ENCODE results near the gene MBD3L5. TPM values are rescaled to one million over a fixed set of nuclear protein-coding genes. Genes with fewer than 3 reads are reported as not detected.

MBD3L5 gene
- total and polyA plus RNA-seq, 9 of the 15 experiments (the other 6 are each of a cell fraction or from before 2014, with no cell fraction given), result not detected

GRCh38 chr19:7010722-7011593 lies 19.4 kb upstream of the MBD3L5 start:
- H3K9me3 ChIP-seq (replicated peaks; ENCODE audit: control insufficient read depth, insufficient read depth, low read depth, low read length), result 0 out of 2 replicates have a peak, but pooled peaks cover 3% of the 10 kb centered on the region
- POLR2A ChIA-PET, result no interaction called here
- H4K20me1 ChIP-seq (replicated peaks; ENCODE audit: control insufficient read depth, insufficient read depth, low read length), result no peaks in the 10 kb centered on the region
- no peaks in the 10 kb centered on the region for H3K79me2 ChIP-seq (ENCODE audit: control insufficient read depth, insufficient read depth, low read length)
- H3K4me3 ChIP-seq, result no peak overlapping the region
- H3K36me3 ChIP-seq (ENCODE audit: control insufficient read depth, insufficient read depth, low read length), result no peaks in the 10 kb centered on the region
- 1% methylated on average over 11 of the region's 12 CpGs for WGBS (ENCODE audit: insufficient coverage, low coverage, missing lambda C conversion rate)
- no peak for ATAC-seq
- no peaks in the 10 kb centered on the region for H3K9me1 ChIP-seq (ENCODE audit: control insufficient read depth, insufficient read depth, low read length)
- intact Hi-C loops (cut with micrococcal nuclease) (no loop called here), in situ Hi-C loops (cut with MboI) (no loop called here)
- no peaks in the 10 kb centered on the region for H3K4me1 ChIP-seq (replicated peaks in 1 of 2; ENCODE audit: control insufficient read depth in 2 of 2, insufficient read depth in 2 of 2, low read length in 2 of 2)
- TF ChIP-seq RBM39 (optimal IDR thresholded peaks at IDR 0.05; ENCODE audit: low read depth, low read length), result no peak
- TF ChIP-seq RAD51 (IDR thresholded peaks at IDR 0.05; ENCODE audit: borderline replicate concordance, low read depth), result peak; percentile 78
- no peak for TF ChIP-seq MYC (IDR thresholded peaks at IDR 0.05; ENCODE audit: low read depth, low read length)
- TF ChIP-seq MYC (CRISPR knock-in tag; IDR thresholded peaks at IDR 0.05; ENCODE audit: borderline replicate concordance, low read depth), result no peak
- TF ChIP-seq CBFA2T2 (conservative IDR thresholded peaks at IDR 0.05), result 0 out of 2 replicates have a peak, but pooled peaks have one; percentile 5
- TF ChIP-seq NFATC3 (IDR thresholded peaks at IDR 0.05), result no peak
- TF ChIP-seq NR2C2 (CRISPR knock-in tag; IDR thresholded peaks at IDR 0.05), result no peak
- TF ChIP-seq NR2C2 (tag; IDR thresholded peaks at IDR 0.05), result peak; percentile 62; the same call in 1 of the 2 replicates
- TF ChIP-seq, protein P1, sequence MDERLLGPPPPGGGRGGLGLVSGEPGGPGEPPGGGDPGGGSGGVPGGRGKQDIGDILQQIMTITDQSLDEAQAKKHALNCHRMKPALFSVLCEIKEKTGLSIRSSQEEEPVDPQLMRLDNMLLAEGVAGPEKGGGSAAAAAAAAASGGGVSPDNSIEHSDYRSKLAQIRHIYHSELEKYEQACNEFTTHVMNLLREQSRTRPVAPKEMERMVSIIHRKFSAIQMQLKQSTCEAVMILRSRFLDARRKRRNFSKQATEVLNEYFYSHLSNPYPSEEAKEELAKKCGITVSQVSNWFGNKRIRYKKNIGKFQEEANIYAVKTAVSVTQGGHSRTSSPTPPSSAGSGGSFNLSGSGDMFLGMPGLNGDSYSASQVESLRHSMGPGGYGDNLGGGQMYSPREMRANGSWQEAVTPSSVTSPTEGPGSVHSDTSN (CRISPR knock-in tag; IDR thresholded peaks at IDR 0.05; ENCODE audit: low read depth), result no peak
- TF ChIP-seq, protein P1 (tag; conservative IDR thresholded peaks at IDR 0.05; ENCODE audit: low read depth), result no peak
- TF ChIP-seq NR2C1 (IDR thresholded peaks at IDR 0.05), result peak; percentile 64
- TF ChIP-seq NR2C1 (tag; IDR thresholded peaks at IDR 0.05), result peak; percentile 74
- TF ChIP-seq RFX1 (IDR thresholded peaks at IDR 0.05), result peak; percentile 26; the same call in 1 of the 2 replicates
- peak; percentile 84 for TF ChIP-seq USF2 (CRISPR knock-in tag; IDR thresholded peaks at IDR 0.05)
- peak; percentile 83 for TF ChIP-seq USF1 (CRISPR knock-in tag; IDR thresholded peaks at IDR 0.05)
- no peak overlapping the region for H3K4me2 ChIP-seq (ENCODE audit: insufficient read depth, low read length)
- no peak for DNase-seq (ENCODE audit: extremely low read depth in 1 of 4, low spot score in 3 of 4)
- FAIRE-seq, result no peak
- H3K9ac ChIP-seq (ENCODE audit: insufficient read depth in 1 of 2, low read depth in 2 of 2, low read length in 2 of 2), result no peak overlapping the region
- BruUV-seq (replicated peaks), result no TSS peak
- H3K27me3 ChIP-seq (ENCODE audit: control insufficient read depth in 2 of 2, insufficient read depth in 2 of 2, low read length in 2 of 2), result peaks cover 0 to 6% of the 10 kb centered on the region in 2 experiments; a peak in 2 of 5 replicates
- no peak overlapping the region for H2AFZ ChIP-seq (ENCODE audit: low read depth, low read length)
- CTCF ChIA-PET (ENCODE audit: low intra/inter-chr PET ratio), result no interaction called here
- H3K27ac ChIP-seq (ENCODE audit: extremely low read depth, low read depth, low read length), result no peak overlapping the region

Data from K562 (cell line).